H1 (cell line): ENCODE measurements around the gene PAQR7. TPM values are rescaled to one million over a fixed set of nuclear protein-coding genes. Genes with fewer than 3 reads are reported as not detected.

Experiments
- CTCF ChIA-PET: fragments of 300-600 bp; sonication (Branson Sonifier 250); formaldehyde crosslinking; loops from one replicate; lab custom pipeline; 2021; ENCODE audit not compliant: partially characterized antibody; lab: Charles Lee
- POLR2A ChIA-PET: fragments of 300-600 bp; sonication (Branson Sonifier 250); formaldehyde crosslinking; loops from one replicate; lab custom pipeline; 2021; ENCODE audit warnings: inconsistent platforms; ENCODE audit not compliant: partially characterized antibody; lab: Charles Lee
- DNase-seq, 2 experiments: peaks; one replicate each; pipeline versions ENCODE4 v3.0.0 to v3.0.0-alpha.2; 2010 to 2022; ENCODE audit warnings: low spot score in 2 of 2, low read depth in 1 of 2, mixed read lengths in 1 of 2
- FAIRE-seq: peaks from 2 replicates; lab custom pipeline; 2011; peaks lifted over from hg19 to GRCh38; lab: Jason Lieb, UNC
- H2AFZ ChIP-seq: 2 replicates; pipeline ENCODE4 v1.8.1; 2012; ENCODE audit warnings: low read length, inconsistent platforms
- H2AK5ac ChIP-seq: 2 replicates; pipeline ENCODE4 v1.6.1; 2013; ENCODE audit warnings: low read depth, low read length
- H2BK120ac ChIP-seq: replicated peaks from 2 replicates; pipeline ENCODE3; 2013; ENCODE audit warnings: low read depth, low read length, inconsistent platforms
- H2BK12ac ChIP-seq: 2 replicates; pipeline ENCODE4 v1.6.1; 2013; ENCODE audit warnings: low read depth, low read length
- H2BK15ac ChIP-seq: 2 replicates; pipeline ENCODE4 v1.6.1; 2013; ENCODE audit warnings: low read length
- H2BK20ac ChIP-seq: 2 replicates; pipeline ENCODE4 v1.6.1; 2013; ENCODE audit warnings: low read length
- H2BK5ac ChIP-seq: 2 replicates; pipeline ENCODE4 v1.6.1; 2013; ENCODE audit warnings: low read depth, low read length
- H3K14ac ChIP-seq: 2 replicates; pipeline ENCODE4 v1.6.1; 2013; ENCODE audit warnings: inconsistent platforms; ENCODE audit not compliant: insufficient read length
- H3K18ac ChIP-seq: 2 replicates; pipeline ENCODE4 v1.6.1; 2013; ENCODE audit warnings: low read length; ENCODE audit errors: extremely low read depth
- H3K23ac ChIP-seq: 2 replicates; pipeline ENCODE4 v1.6.1; 2013; ENCODE audit warnings: inconsistent platforms; ENCODE audit not compliant: insufficient read length
- H3K23me2 ChIP-seq: 2 replicates; pipeline ENCODE4 v1.6.1; 2013; ENCODE audit warnings: low read depth, low read length
- H3K27ac ChIP-seq: 2 replicates; pipeline ENCODE4 v1.6.1; 2011; ENCODE audit warnings: low read depth, low read length, inconsistent platforms
- H3K27me3 ChIP-seq, 4 experiments: replicated peaks in 1 of 4; 1 replicate in 1 of 4; 2 replicates in 3 of 4; pipeline versions ENCODE4 v1.6.1 to v1.8.1; 2011 to 2013; ENCODE audit warnings: low read length in 3 of 4, mild to moderate bottlenecking in 3 of 4, inconsistent platforms in 2 of 4, mixed read lengths in 2 of 4, moderate library complexity in 1 of 4; ENCODE audit not compliant: control insufficient read depth in 3 of 4, insufficient read depth in 3 of 4; ENCODE audit errors: extremely low read depth in 1 of 4
- H3K36me3 ChIP-seq, 4 experiments: 2 replicates each; pipeline versions ENCODE4 v1.6.1 to v1.8.1; 2011 to 2013; ENCODE audit warnings: mild to moderate bottlenecking in 4 of 4, low read length in 3 of 4, moderate library complexity in 2 of 4, control low read depth in 1 of 4, inconsistent platforms in 1 of 4; ENCODE audit not compliant: insufficient read depth in 4 of 4, control insufficient read depth in 2 of 4
- H3K4ac ChIP-seq: replicated peaks from 2 replicates; pipeline ENCODE3; 2013; ENCODE audit warnings: low read length, low read depth, mixed read lengths, inconsistent platforms; ENCODE audit not compliant: insufficient read length
- H3K4me1 ChIP-seq, 4 experiments: replicated peaks in 1 of 4; 1 replicate in 1 of 4; 2 replicates in 3 of 4; pipeline versions ENCODE4 v1.6.1 to v1.8.1; 2011 to 2013; ENCODE audit warnings: low read length in 3 of 4, inconsistent platforms in 2 of 4, mixed read lengths in 1 of 4; ENCODE audit not compliant: insufficient read depth in 4 of 4, control insufficient read depth in 3 of 4
- H3K4me2 ChIP-seq, 2 experiments: 2 replicates each; pipeline versions ENCODE4 v1.6.1 to v1.8.1; 2011 to 2013; ENCODE audit warnings: low read depth in 2 of 2, low read length in 2 of 2, control low read depth in 1 of 2, inconsistent platforms in 1 of 2, mild to moderate bottlenecking in 1 of 2; ENCODE audit not compliant: insufficient read depth in 1 of 2
- H3K4me3 ChIP-seq, 4 experiments: fragments of 200-600, 300-600 bp in 1 of 4; sonication (generic), shearing (Covaris generic), sonication (Bioruptor Twin) in 1 of 4; 2 replicates each; pipeline versions ENCODE4 v1.5.1 to v1.8.1; 2011 to 2016; ENCODE audit warnings: low read length in 4 of 4, low read depth in 3 of 4, control low read depth in 2 of 4, inconsistent platforms in 2 of 4, mild to moderate bottlenecking in 2 of 4, mixed read lengths in 1 of 4, moderate library complexity in 1 of 4; ENCODE audit not compliant: insufficient read depth in 2 of 4; ENCODE audit errors: extremely low read depth in 1 of 4
- H3K56ac ChIP-seq: replicated peaks from 2 replicates; pipeline ENCODE3; 2013; ENCODE audit warnings: low read depth, mild to moderate bottlenecking, mixed read lengths, low read length, inconsistent platforms; ENCODE audit not compliant: insufficient read length
- H3K79me1 ChIP-seq: 2 replicates; pipeline ENCODE4 v1.6.1; 2013; ENCODE audit warnings: low read depth, low read length, control low read depth
- H3K79me2 ChIP-seq, 2 experiments: 2 replicates each; pipeline versions ENCODE4 v1.6.1 to v1.8.1; 2012 to 2013; ENCODE audit warnings: low read length in 2 of 2, mild to moderate bottlenecking in 2 of 2, inconsistent platforms in 1 of 2; ENCODE audit not compliant: insufficient read depth in 2 of 2, control insufficient read depth in 1 of 2
- H3K9ac ChIP-seq, 4 experiments: replicated peaks in 1 of 4; 1 replicate in 1 of 4; 2 replicates in 3 of 4; pipeline versions ENCODE4 v1.6.1 to v1.8.1; 2011 to 2013; ENCODE audit warnings: low read depth in 3 of 4, low read length in 3 of 4, control low read depth in 2 of 4, mild to moderate bottlenecking in 2 of 4, moderate library complexity in 2 of 4, inconsistent platforms in 1 of 4; ENCODE audit errors: extremely low read depth in 1 of 4
- H3K9me3 ChIP-seq, 2 experiments: 2 replicates each; pipeline versions ENCODE4 v1.6.1 to v1.8.1; 2012 to 2013; ENCODE audit warnings: mild to moderate bottlenecking in 2 of 2, moderate library complexity in 2 of 2, control low read depth in 1 of 2, inconsistent platforms in 1 of 2, low read depth in 1 of 2, low read length in 1 of 2, mixed read lengths in 1 of 2; ENCODE audit not compliant: insufficient read depth in 2 of 2
- H4K20me1 ChIP-seq, 2 experiments: replicated peaks in 1 of 2; 2 replicates each; pipeline versions ENCODE3 to v1.8.1; 2011 to 2013; ENCODE audit warnings: inconsistent platforms in 2 of 2, low read length in 2 of 2, mild to moderate bottlenecking in 1 of 2; ENCODE audit not compliant: insufficient read depth in 2 of 2, control insufficient read depth in 1 of 2
- H4K5ac ChIP-seq: 2 replicates; pipeline ENCODE4 v1.6.1; 2013; ENCODE audit warnings: low read length, low read depth, mixed read lengths, inconsistent platforms; ENCODE audit not compliant: insufficient read length
- H4K8ac ChIP-seq: 2 replicates; pipeline ENCODE4 v1.8.0; 2013; ENCODE audit warnings: mild to moderate bottlenecking, moderate library complexity, low read length, inconsistent platforms; ENCODE audit not compliant: insufficient read depth; ENCODE audit errors: extremely low read depth
- H4K91ac ChIP-seq: replicated peaks from 2 replicates; pipeline ENCODE3; 2013; ENCODE audit warnings: low read length, mixed read lengths, inconsistent platforms; ENCODE audit not compliant: insufficient read length
- CBX5 ChIP-seq: fragments of 300-800, 300-1000 bp; sonication (generic); IDR thresholded peaks from 2 replicates; pipeline ENCODE4 v1.7.1; 2016; ENCODE audit warnings: antibody characterized with exemption, low read length, low read depth
- CBX8 ChIP-seq: fragments of 300-800, 300-1000 bp; sonication (generic); IDR thresholded peaks from 2 replicates; pipeline ENCODE4 v1.7.1; 2016; ENCODE audit warnings: low read depth, low read length, borderline replicate concordance
- HDAC6 ChIP-seq: IDR thresholded peaks from one replicate; pipeline ENCODE4 v1.7.1; 2012; ENCODE audit warnings: low read depth, mild to moderate bottlenecking, inconsistent platforms, low read length, moderate library complexity
- JUN ChIP-seq: IDR thresholded peaks from 2 replicates; pipeline ENCODE4 v1.6.1; 2011; ENCODE audit warnings: low read depth, mild to moderate bottlenecking, improper control_type of control experiment, low read length
- SIX5 ChIP-seq: IDR thresholded peaks from 2 replicates; pipeline ENCODE4 v1.6.1; 2011; ENCODE audit warnings: mild to moderate bottlenecking, low read depth, low read length
- SP2 ChIP-seq: IDR thresholded peaks from 2 replicates; pipeline ENCODE4 v1.6.1; 2012; ENCODE audit warnings: mild to moderate bottlenecking, low read length, inconsistent platforms
- TBP ChIP-seq: IDR thresholded peaks from 2 replicates; pipeline ENCODE4 v1.6.1; 2011; ENCODE audit warnings: low read depth, low read length, improper control_type of control experiment
- WGBS, 2 experiments: shearing (Covaris generic) in 1 of 2; methylation state at CpG; one replicate each; pipeline versions ENCODE4 v1.1.6 to v1.1.7; 2013 to 2015; ENCODE audit warnings: low lambda C conversion rate in 2 of 2, mixed read lengths in 2 of 2, inconsistent platforms in 1 of 2, low coverage in 1 of 2, missing lambda C conversion rate in 1 of 2; ENCODE audit not compliant: insufficient replicate concordance in 2 of 2, insufficient coverage in 1 of 2, insufficient read length in 1 of 2; ENCODE audit errors: extremely low coverage in 1 of 2, missing lambda C conversion rate in 1 of 2; 5-methylcytosine and 5-hydroxymethylcytosine counted together
- polyA plus RNA-seq, 7 experiments: library from polyadenylated mRNA; depleted of rRNA in 3 of 7; stranded (reverse) in 5 of 7; unstranded in 2 of 7; fragments of >200 nt in 5 of 7; fragments of 200-250 nt in 2 of 7; gene quantifications; 1 replicate in 5 of 7; 2 replicates in 1 of 7; 4 replicates in 1 of 7; pipeline versions ENCODE4 v1.2.1 to v1.2.3, GENCODE V29; 2011 to 2013; ENCODE audit warnings: missing spikeins in 2 of 7, mixed read lengths in 2 of 7
- total RNA-seq: library from RNA; stranded (reverse); fragmentation: NEBNext Ultra II Directional; extraction: Animal tissue kit (Norgen Biotek cat#: 25700); gene quantifications from 2 replicates; pipeline ENCODE4 v1.2.1, GENCODE V29; 2021

The PAQR7 gene
- total and polyA plus RNA-seq, 2 of the 8 experiments (the other 6 are each of a cell fraction or from before 2014, with no cell fraction given), result 7.3 to 7.4 TPM

- Histone ChIP-seq H3K18ac (no peak overlapping the region), H2AK5ac (no peak overlapping the region), H3K4me3 (no peak overlapping the region), H3K23me2 (peaks cover 8% of the 10 kb centered on the region; the same call in 1 of the 2 replicates), H3K27me3 (no peaks in the 10 kb centered on the region), H2BK120ac (no peak overlapping the region), H3K56ac (no peak overlapping the region), H4K20me1 (peaks cover 2 to 19% of the 10 kb centered on the region in 2 experiments), H3K79me2 (peaks cover 15 to 34% of the 10 kb centered on the region in 2 experiments), H3K4me2 (no peak overlapping the region), H4K5ac (no peak overlapping the region), H3K14ac (no peak overlapping the region), H2AFZ (no peak overlapping the region), H4K8ac (no peak overlapping the region), H3K9me3 (no peaks in the 10 kb centered on the region), H4K91ac (no peak overlapping the region), H3K36me3 (peaks cover 25 to 58% (median 45%) of the 10 kb centered on the region in 4 experiments), H3K9ac (no peak overlapping the region), H2BK20ac (no peak overlapping the region), H3K4ac (no peak overlapping the region), H2BK12ac (no peak overlapping the region), H3K4me1 (peaks cover 5 to 11% (median 8%) of the 10 kb centered on the region in 4 experiments; a peak in 6 of 7 replicates), H3K23ac (no peak overlapping the region), H2BK15ac (no peak overlapping the region), H3K27ac (no peak overlapping the region), H2BK5ac (no peak overlapping the region), H3K79me1 (0 out of 2 replicates have a peak, but pooled peaks cover 3% of the 10 kb centered on the region)
- FAIRE-seq (no peak), DNase-seq (no peak)
- ChIA-PET POLR2A (interaction anchor here (0.6 to 4.5 kb wide), 6 partner anchors 10 to 127 kb away, joined by 3 to 17 read pairs (median 4); no protein-coding TSS in a partner anchor), CTCF (interaction anchor here (0.6 to 16.4 kb wide), 8 partner anchors 9 to 332 kb away, joined by 4 to 330 read pairs (median 6); partner anchors contain the start of genes CEP85, PAFAH2 and PAQR7)
- 92% methylated on average over 3 of the region's 3 CpGs; no CpG with 5 or more reads in 1 of the 2 experiments for WGBS, 2 experiments
- no peak for TF ChIP-seq CBX8
- TF ChIP-seq TBP, result no peak
- no peak for TF ChIP-seq JUN
- TF ChIP-seq SP2, result no peak
- no peak for TF ChIP-seq CBX5
- no peak for TF ChIP-seq SIX5
- no peak for TF ChIP-seq HDAC6
These were observed 27.0 kb upstream of the PAQR7 start for GRCh38 chr1:25902462-25902861.
